SK-N-SH (cell line): ENCODE data around the gene RAB1A. TPM values are rescaled to one million over a fixed set of nuclear protein-coding genes. Genes with fewer than 3 reads are reported as not detected.

Experiments used
- CTCF ChIA-PET: fragments of 300-600, 350-600 bp; formaldehyde crosslinking; extraction: SDS; loops from one replicate; lab custom pipeline; 2021; lab: Yijun Ruan, JAX
- POLR2A ChIA-PET: fragments of 350-600 bp; sonication (Branson Sonifier 250); formaldehyde crosslinking; extraction: SDS; loops from one replicate; lab custom pipeline; 2020; ENCODE audit warnings: antibody characterized with exemption, inconsistent platforms; lab: Yijun Ruan, JAX
- DNase-seq: peaks from one replicate; pipeline ENCODE4 v3.0.0; 2012
- H2AFZ ChIP-seq: fragments of 200-600 bp; sonication (generic); 2 replicates; pipeline ENCODE4 v1.8.1; 2016; ENCODE audit warnings: antibody characterized with exemption, mild to moderate bottlenecking, low read depth
- H3F3A ChIP-seq: fragments of 200-600 bp; sonication (generic); replicated peaks from 2 replicates; pipeline ENCODE3; 2016; ENCODE audit warnings: antibody characterized with exemption, mild to moderate bottlenecking; ENCODE audit not compliant: insufficient read depth
- H3K27ac ChIP-seq, 2 experiments: fragments of 200-500 bp in 1 of 2; fragments of 200-600 bp in 1 of 2; sonication (Bioruptor generic) in 1 of 2; sonication (generic), shearing (Covaris generic) in 1 of 2; 2 replicates each; pipeline versions ENCODE4 v1.5.1 to v1.6.1; 2014 to 2016; ENCODE audit warnings: low read depth in 2 of 2, inconsistent platforms in 1 of 2, low read length in 1 of 2, mild to moderate bottlenecking in 1 of 2, mixed read lengths in 1 of 2
- H3K27me3 ChIP-seq: fragments of 200-600 bp; sonication (generic), shearing (Covaris generic); 2 replicates; pipeline ENCODE4 v1.6.1; 2016; ENCODE audit warnings: mixed run types; ENCODE audit not compliant: insufficient read depth
- H3K36me3 ChIP-seq, 2 experiments: fragments of 200-500 bp in 1 of 2; fragments of 200-600 bp in 1 of 2; sonication (Bioruptor generic) in 1 of 2; sonication (generic) in 1 of 2; replicated peaks in 1 of 2; 2 replicates each; pipeline versions ENCODE3 to v1.5.1; 2014 to 2016; ENCODE audit warnings: low read length in 1 of 2, mild to moderate bottlenecking in 1 of 2; ENCODE audit not compliant: insufficient read depth in 2 of 2, control insufficient read depth in 1 of 2
- H3K4me1 ChIP-seq, 2 experiments: fragments of 200-500 bp in 1 of 2; fragments of 200-600 bp in 1 of 2; sonication (Bioruptor generic) in 1 of 2; sonication (generic), shearing (Covaris generic) in 1 of 2; 2 replicates each; pipeline versions ENCODE4 v1.5.1 to v1.6.1; 2014 to 2016; ENCODE audit warnings: low read depth in 1 of 2, low read length in 1 of 2, mixed run types in 1 of 2; ENCODE audit not compliant: insufficient read depth in 2 of 2, control insufficient read depth in 1 of 2
- H3K4me2 ChIP-seq: fragments of 200-600 bp; sonication (generic), shearing (Covaris generic); 2 replicates; pipeline ENCODE4 v1.6.1; 2017; ENCODE audit warnings: mixed run types
- H3K4me3 ChIP-seq, 2 experiments: fragments of 200-500 bp in 1 of 2; fragments of 200-600 bp in 1 of 2; sonication (Bioruptor generic) in 1 of 2; sonication (generic), shearing (Covaris generic) in 1 of 2; 2 replicates each; pipeline versions ENCODE4 v1.5.1 to v1.8.1; 2014 to 2016; ENCODE audit warnings: low read depth in 2 of 2, inconsistent platforms in 1 of 2, low read length in 1 of 2, mild to moderate bottlenecking in 1 of 2, mixed read lengths in 1 of 2, moderate library complexity in 1 of 2
- H3K79me2 ChIP-seq: fragments of 200-600 bp; sonication (generic); 2 replicates; pipeline ENCODE4 v1.8.1; 2017; ENCODE audit warnings: mild to moderate bottlenecking; ENCODE audit not compliant: insufficient read depth
- H3K9ac ChIP-seq: fragments of 200-600 bp; sonication (generic); 2 replicates; pipeline ENCODE4 v1.6.1; 2017; ENCODE audit warnings: mixed run types
- H3K9me2 ChIP-seq: fragments of 200-600 bp; sonication (generic); 2 replicates; pipeline ENCODE4 v1.6.1; 2017; ENCODE audit warnings: mixed run types
- H3K9me3 ChIP-seq: fragments of 200-600 bp; sonication (generic); 2 replicates; pipeline ENCODE4 v1.6.1; 2017; ENCODE audit warnings: mixed run types, mild to moderate bottlenecking, moderate library complexity
- H4K20me1 ChIP-seq: fragments of 200-600 bp; sonication (generic); 2 replicates; pipeline ENCODE4 v1.6.1; 2017; ENCODE audit warnings: mild to moderate bottlenecking, mixed run types; ENCODE audit not compliant: insufficient read depth
- CHD2 ChIP-seq: fragments of 150-350 bp; IDR thresholded peaks from 2 replicates; pipeline ENCODE4 v1.6.1; 2018; ENCODE audit warnings: low read length; ENCODE audit not compliant: partially characterized antibody
- FOSL2 ChIP-seq: IDR thresholded peaks from 2 replicates; pipeline ENCODE4 v1.4.0; 2012; ENCODE audit warnings: low read depth, mild to moderate bottlenecking, moderate library complexity, borderline replicate concordance
- FOXJ3 ChIP-seq: sonication (generic); formaldehyde crosslinking; IDR thresholded peaks from 2 replicates; pipeline ENCODE4 v1.5.1; 2020; ENCODE audit warnings: mild to moderate bottlenecking, missing genetic modification reagents
- FOXM1 ChIP-seq: IDR thresholded peaks from 2 replicates; pipeline ENCODE4 v1.4.0; 2012; ENCODE audit warnings: low read depth, mild to moderate bottlenecking
- GABPA ChIP-seq: IDR thresholded peaks from 2 replicates; pipeline ENCODE4 v1.4.0; 2012; ENCODE audit warnings: low read depth, mild to moderate bottlenecking
- GATA2 ChIP-seq: sonication (generic); formaldehyde crosslinking; IDR thresholded peaks from 2 replicates; pipeline ENCODE4 v1.5.0; 2020; ENCODE audit warnings: mild to moderate bottlenecking, missing genetic modification reagents
- JUND ChIP-seq: IDR thresholded peaks from 2 replicates; pipeline ENCODE4 v1.4.0; 2012
- MEF2A ChIP-seq: IDR thresholded peaks from 2 replicates; pipeline ENCODE4 v1.4.0; 2012; ENCODE audit warnings: low read depth, borderline replicate concordance
- MXI1 ChIP-seq: IDR thresholded peaks from 2 replicates; pipeline ENCODE4 v1.6.1; 2012; ENCODE audit warnings: mild to moderate bottlenecking, low read depth, low read length, improper control_type of control experiment
- NFIC ChIP-seq: IDR thresholded peaks from 2 replicates; pipeline ENCODE4 v1.4.0; 2012; ENCODE audit warnings: borderline replicate concordance
- PBX3 ChIP-seq: IDR thresholded peaks from 2 replicates; pipeline ENCODE4; 2012
- RFX5 ChIP-seq: IDR thresholded peaks from 2 replicates; pipeline ENCODE4 v1.6.1; 2012; ENCODE audit warnings: mild to moderate bottlenecking, improper control_type of control experiment, low read length
- SIN3A ChIP-seq: IDR thresholded peaks from 2 replicates; pipeline ENCODE4 v1.6.1; 2012; ENCODE audit warnings: low read depth, mild to moderate bottlenecking, low read length, moderate library complexity, borderline replicate concordance
- YY1 ChIP-seq: IDR thresholded peaks from 2 replicates; pipeline ENCODE4 v1.4.0; 2012; ENCODE audit warnings: low read depth, mild to moderate bottlenecking
- polyA plus RNA-seq, 3 experiments: library from polyadenylated mRNA; depleted of rRNA; stranded (reverse); fragments of >200 nt; gene quantifications; 2 replicates each; pipeline ENCODE4 v1.2.3, GENCODE V29; 2012
- TF ChIP-seq, protein P1 (sequence below): fragments of 200-600 bp; sonication (generic); IDR thresholded peaks from 2 replicates; pipeline ENCODE4 v1.6.1; 2017; ENCODE audit warnings: antibody characterized with exemption, mild to moderate bottlenecking, moderate library complexity
- TF ChIP-seq, protein P2 (sequence below): fragments of 150-350 bp; IDR thresholded peaks from 2 replicates; pipeline ENCODE4 v1.6.1; 2016; ENCODE audit warnings: mild to moderate bottlenecking, low read depth, low read length
- TF ChIP-seq, protein P3 (sequence below): IDR thresholded peaks from 2 replicates; pipeline ENCODE4 v1.4.0; 2012; ENCODE audit warnings: low read depth, borderline replicate concordance
- TF ChIP-seq, protein P4 (sequence below): IDR thresholded peaks from 2 replicates; pipeline ENCODE4 v1.4.0; 2012; ENCODE audit warnings: low read depth, borderline replicate concordance
- TF ChIP-seq, protein P5 (sequence below): fragments of 150-350 bp; IDR thresholded peaks from 2 replicates; pipeline ENCODE4 v1.6.1; 2017; ENCODE audit warnings: antibody characterized with exemption, low read length, low read depth, borderline replicate concordance

Gene RAB1A
- polyA plus RNA-seq, 1 of the 3 experiments (the other 2 are of a cell fraction): 113 TPM

GRCh38 chr2:65144571-65144970, 14.7 kb upstream of the RAB1A start (continued):
- TF ChIP-seq, protein P1, sequence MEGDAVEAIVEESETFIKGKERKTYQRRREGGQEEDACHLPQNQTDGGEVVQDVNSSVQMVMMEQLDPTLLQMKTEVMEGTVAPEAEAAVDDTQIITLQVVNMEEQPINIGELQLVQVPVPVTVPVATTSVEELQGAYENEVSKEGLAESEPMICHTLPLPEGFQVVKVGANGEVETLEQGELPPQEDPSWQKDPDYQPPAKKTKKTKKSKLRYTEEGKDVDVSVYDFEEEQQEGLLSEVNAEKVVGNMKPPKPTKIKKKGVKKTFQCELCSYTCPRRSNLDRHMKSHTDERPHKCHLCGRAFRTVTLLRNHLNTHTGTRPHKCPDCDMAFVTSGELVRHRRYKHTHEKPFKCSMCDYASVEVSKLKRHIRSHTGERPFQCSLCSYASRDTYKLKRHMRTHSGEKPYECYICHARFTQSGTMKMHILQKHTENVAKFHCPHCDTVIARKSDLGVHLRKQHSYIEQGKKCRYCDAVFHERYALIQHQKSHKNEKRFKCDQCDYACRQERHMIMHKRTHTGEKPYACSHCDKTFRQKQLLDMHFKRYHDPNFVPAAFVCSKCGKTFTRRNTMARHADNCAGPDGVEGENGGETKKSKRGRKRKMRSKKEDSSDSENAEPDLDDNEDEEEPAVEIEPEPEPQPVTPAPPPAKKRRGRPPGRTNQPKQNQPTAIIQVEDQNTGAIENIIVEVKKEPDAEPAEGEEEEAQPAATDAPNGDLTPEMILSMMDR: no peak
- TF ChIP-seq, protein P2, sequence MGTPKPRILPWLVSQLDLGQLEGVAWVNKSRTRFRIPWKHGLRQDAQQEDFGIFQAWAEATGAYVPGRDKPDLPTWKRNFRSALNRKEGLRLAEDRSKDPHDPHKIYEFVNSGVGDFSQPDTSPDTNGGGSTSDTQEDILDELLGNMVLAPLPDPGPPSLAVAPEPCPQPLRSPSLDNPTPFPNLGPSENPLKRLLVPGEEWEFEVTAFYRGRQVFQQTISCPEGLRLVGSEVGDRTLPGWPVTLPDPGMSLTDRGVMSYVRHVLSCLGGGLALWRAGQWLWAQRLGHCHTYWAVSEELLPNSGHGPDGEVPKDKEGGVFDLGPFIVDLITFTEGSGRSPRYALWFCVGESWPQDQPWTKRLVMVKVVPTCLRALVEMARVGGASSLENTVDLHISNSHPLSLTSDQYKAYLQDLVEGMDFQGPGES: no peak
- no peak for TF ChIP-seq JUND
- TF ChIP-seq GABPA: no peak

DNA sequence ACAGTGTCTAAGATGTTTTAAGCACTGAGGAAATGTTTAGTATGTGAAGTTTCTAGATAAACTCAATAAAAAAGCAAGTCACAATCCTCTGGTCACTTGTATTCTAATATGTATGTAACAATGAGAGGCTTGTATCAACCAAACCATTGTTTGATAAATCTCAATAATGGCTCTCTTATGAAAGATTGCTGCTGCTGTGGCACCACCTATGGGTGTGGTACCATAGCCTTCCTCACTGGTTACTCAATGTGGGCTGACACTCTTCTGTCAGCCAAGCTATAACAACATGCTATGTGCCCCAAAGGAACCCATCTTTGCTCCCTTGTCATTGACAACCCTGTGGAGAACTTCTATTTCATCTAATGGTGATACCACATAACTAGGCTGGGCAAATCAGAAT, 12.6 kb upstream of the RAB1A start:
- Histone ChIP-seq H3F3A (no peaks in the 10 kb centered on the region), H3K4me3 (no peak overlapping the region), H3K27me3 (no peaks in the 10 kb centered on the region), H3K4me1 (no peaks in the 10 kb centered on the region), H3K4me2 (no peak overlapping the region), H3K9ac (no peak overlapping the region), H3K27ac (no peak overlapping the region), H2AFZ (no peak overlapping the region), H3K9me3 (no peaks in the 10 kb centered on the region), H3K36me3 (no peaks in the 10 kb centered on the region), H4K20me1 (no peaks in the 10 kb centered on the region), H3K9me2 (no peaks in the 10 kb centered on the region), H3K79me2 (no peaks in the 10 kb centered on the region)
- POLR2A ChIA-PET: no interaction called here
- no peak for DNase-seq
- CTCF ChIA-PET: interaction anchor here (1.4 kb wide), 1 partner anchor 44 kb away, joined by 3 read pairs; no protein-coding TSS in a partner anchor
- no peak for TF ChIP-seq FOXJ3 (CRISPR knock-in tag)
- no peak for TF ChIP-seq RFX5
- no peak for TF ChIP-seq CHD2
- no peak for TF ChIP-seq YY1
- TF ChIP-seq, protein P2: no peak
- TF ChIP-seq, protein P3, sequence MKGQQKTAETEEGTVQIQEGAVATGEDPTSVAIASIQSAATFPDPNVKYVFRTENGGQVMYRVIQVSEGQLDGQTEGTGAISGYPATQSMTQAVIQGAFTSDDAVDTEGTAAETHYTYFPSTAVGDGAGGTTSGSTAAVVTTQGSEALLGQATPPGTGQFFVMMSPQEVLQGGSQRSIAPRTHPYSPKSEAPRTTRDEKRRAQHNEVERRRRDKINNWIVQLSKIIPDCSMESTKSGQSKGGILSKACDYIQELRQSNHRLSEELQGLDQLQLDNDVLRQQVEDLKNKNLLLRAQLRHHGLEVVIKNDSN: no peak
- no peak for TF ChIP-seq FOXM1
- TF ChIP-seq SIN3A: no peak
- TF ChIP-seq MXI1: no peak
- no peak for TF ChIP-seq NFIC
- TF ChIP-seq FOSL2: no peak
- TF ChIP-seq MEF2A: no peak
- TF ChIP-seq PBX3: no peak
- TF ChIP-seq, protein P4, sequence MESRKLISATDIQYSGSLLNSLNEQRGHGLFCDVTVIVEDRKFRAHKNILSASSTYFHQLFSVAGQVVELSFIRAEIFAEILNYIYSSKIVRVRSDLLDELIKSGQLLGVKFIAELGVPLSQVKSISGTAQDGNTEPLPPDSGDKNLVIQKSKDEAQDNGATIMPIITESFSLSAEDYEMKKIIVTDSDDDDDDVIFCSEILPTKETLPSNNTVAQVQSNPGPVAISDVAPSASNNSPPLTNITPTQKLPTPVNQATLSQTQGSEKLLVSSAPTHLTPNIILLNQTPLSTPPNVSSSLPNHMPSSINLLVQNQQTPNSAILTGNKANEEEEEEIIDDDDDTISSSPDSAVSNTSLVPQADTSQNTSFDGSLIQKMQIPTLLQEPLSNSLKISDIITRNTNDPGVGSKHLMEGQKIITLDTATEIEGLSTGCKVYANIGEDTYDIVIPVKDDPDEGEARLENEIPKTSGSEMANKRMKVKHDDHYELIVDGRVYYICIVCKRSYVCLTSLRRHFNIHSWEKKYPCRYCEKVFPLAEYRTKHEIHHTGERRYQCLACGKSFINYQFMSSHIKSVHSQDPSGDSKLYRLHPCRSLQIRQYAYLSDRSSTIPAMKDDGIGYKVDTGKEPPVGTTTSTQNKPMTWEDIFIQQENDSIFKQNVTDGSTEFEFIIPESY: no peak
- TF ChIP-seq, protein P5, sequence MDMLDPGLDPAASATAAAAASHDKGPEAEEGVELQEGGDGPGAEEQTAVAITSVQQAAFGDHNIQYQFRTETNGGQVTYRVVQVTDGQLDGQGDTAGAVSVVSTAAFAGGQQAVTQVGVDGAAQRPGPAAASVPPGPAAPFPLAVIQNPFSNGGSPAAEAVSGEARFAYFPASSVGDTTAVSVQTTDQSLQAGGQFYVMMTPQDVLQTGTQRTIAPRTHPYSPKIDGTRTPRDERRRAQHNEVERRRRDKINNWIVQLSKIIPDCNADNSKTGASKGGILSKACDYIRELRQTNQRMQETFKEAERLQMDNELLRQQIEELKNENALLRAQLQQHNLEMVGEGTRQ: no peak
- TF ChIP-seq, protein P1: no peak
- TF ChIP-seq GATA2 (CRISPR knock-in tag): no peak
- no peak for TF ChIP-seq JUND
